A549 (cell line): Measurements from ENCODE around the gene NKIRAS2.

Experiments used
- CHD2 ChIP-seq: fragments of 150-350 bp; IDR thresholded peaks from 2 replicates; pipeline ENCODE4 v1.6.1; 2014; ENCODE audit warnings: low read length; ENCODE audit not compliant: partially characterized antibody
- CTCF ChIP-seq: fragments of >200 bp; sonication (Bioruptor Twin); formaldehyde crosslinking; IDR thresholded peaks from 3 replicates; pipeline ENCODE4 v1.5.1; 2016
- MAX ChIP-seq: IDR thresholded peaks from 2 replicates; pipeline ENCODE4 v1.6.1; 2012
- NR3C1 ChIP-seq: fragments of >200 bp; sonication (Bioruptor Twin); formaldehyde crosslinking; IDR thresholded peaks from 3 replicates; pipeline ENCODE4 v1.6.1; 2017

- no peak for TF ChIP-seq MAX
- no peak for TF ChIP-seq CHD2
- no peak for TF ChIP-seq NR3C1
- TF ChIP-seq CTCF, result no peak
Measured at GRCh38 chr17:42062681-42063080, 42.8 kb downstream of the NKIRAS2 start.
